IMR-90 (cell line): Measurements from ENCODE around the gene MGAT4C. TPM values are rescaled to one million over a fixed set of nuclear protein-coding genes. Genes with fewer than 3 reads are reported as not detected.

Experiments
- ATAC-seq: fragments of 200-7000 bp; cut with Tn5 transposase; 2 replicates; pipeline ENCODE4 v1.9.1; 2020; ENCODE audit warnings: low read depth, mild to moderate bottlenecking, moderate library complexity
- BruUV-seq: library from RNA; stranded (reverse); fragments of 400-500 nt; replicated peaks from 2 replicates; lab custom pipeline; 2021; lab: Mats Ljungman, UMichigan
- CTCF ChIA-PET: fragments of 300-600 bp; formaldehyde crosslinking; extraction: SDS; loops from one replicate; lab custom pipeline; 2021; ENCODE audit warnings: antibody characterized with exemption; lab: Yijun Ruan, JAX
- POLR2A ChIA-PET: fragments of 300-600 bp; sonication (Branson Sonifier 250); formaldehyde crosslinking; loops from one replicate; lab custom pipeline; 2022; ENCODE audit warnings: antibody characterized with exemption; ENCODE audit not compliant: unreplicated experiment; lab: Charles Lee
- DNase-seq: peaks from one replicate; pipeline ENCODE4 v3.0.0; 2013
- H2AFZ ChIP-seq: replicated peaks from 2 replicates; pipeline ENCODE3; 2013; ENCODE audit warnings: low read length, mild to moderate bottlenecking; ENCODE audit not compliant: poor library complexity
- H2AK5ac ChIP-seq: 2 replicates; pipeline ENCODE4 v1.6.1; 2013; ENCODE audit warnings: low read depth, low read length, inconsistent platforms
- H2AK9ac ChIP-seq: replicated peaks from 2 replicates; pipeline ENCODE3; 2013; ENCODE audit warnings: mild to moderate bottlenecking, low read depth, low read length, moderate library complexity; ENCODE audit not compliant: poor library complexity
- H2BK120ac ChIP-seq: 2 replicates; pipeline ENCODE4 v1.6.1; 2013; ENCODE audit warnings: low read depth, low read length, inconsistent platforms
- H2BK15ac ChIP-seq: 3 replicates; pipeline ENCODE4 v1.6.1; 2013; ENCODE audit warnings: low read depth, low read length, inconsistent platforms
- H2BK20ac ChIP-seq: 2 replicates; pipeline ENCODE4 v1.6.1; 2013; ENCODE audit warnings: low read depth, mild to moderate bottlenecking, inconsistent platforms, low read length, moderate library complexity
- H2BK5ac ChIP-seq: 2 replicates; pipeline ENCODE4 v1.6.1; 2013; ENCODE audit warnings: mild to moderate bottlenecking, low read depth, low read length, inconsistent platforms; ENCODE audit not compliant: poor library complexity, severe bottlenecking
- H3K14ac ChIP-seq: replicated peaks from 2 replicates; pipeline ENCODE4 v1.6.1; 2013; ENCODE audit warnings: low read depth, low read length, inconsistent platforms
- H3K18ac ChIP-seq: 2 replicates; pipeline ENCODE4 v1.6.1; 2013; ENCODE audit warnings: low read depth, low read length, control low read depth
- H3K23ac ChIP-seq: 2 replicates; pipeline ENCODE4 v1.6.1; 2013; ENCODE audit warnings: low read depth, low read length, inconsistent platforms
- H3K27ac ChIP-seq: 2 replicates; pipeline ENCODE4 v1.5.1; 2013; ENCODE audit warnings: mild to moderate bottlenecking, control low read depth, low read length; ENCODE audit not compliant: insufficient read depth
- H3K27me3 ChIP-seq: 2 replicates; pipeline ENCODE4 v1.6.1; 2013; ENCODE audit warnings: low read length; ENCODE audit not compliant: control insufficient read depth, insufficient read depth
- H3K36me3 ChIP-seq: 2 replicates; pipeline ENCODE4 v1.6.1; 2013; ENCODE audit warnings: low read length, mixed read lengths; ENCODE audit not compliant: control insufficient read depth, insufficient read depth
- H3K4ac ChIP-seq: 2 replicates; pipeline ENCODE4 v1.6.1; 2013; ENCODE audit warnings: low read depth, low read length, inconsistent platforms
- H3K4me1 ChIP-seq: 2 replicates; pipeline ENCODE4 v1.6.1; 2013; ENCODE audit warnings: low read length, mixed read lengths; ENCODE audit not compliant: control insufficient read depth, insufficient read depth
- H3K4me2 ChIP-seq: 2 replicates; pipeline ENCODE4 v1.6.1; 2013; ENCODE audit warnings: low read depth, mild to moderate bottlenecking, control low read depth, low read length, moderate library complexity
- H3K4me3 ChIP-seq: 2 replicates; pipeline ENCODE4 v1.5.1; 2013; ENCODE audit warnings: low read depth, mild to moderate bottlenecking, control low read depth, low read length, moderate library complexity; ENCODE audit not compliant: insufficient read depth
- H3K56ac ChIP-seq: 2 replicates; pipeline ENCODE4 v1.6.1; 2013; ENCODE audit warnings: low read length, inconsistent platforms; ENCODE audit not compliant: insufficient read depth; ENCODE audit errors: extremely low read depth
- H3K79me1 ChIP-seq, 2 experiments: 2 replicates each; pipeline ENCODE4 v1.6.1; 2013; ENCODE audit warnings: low read length in 2 of 2, inconsistent platforms in 1 of 2, low read depth in 1 of 2
- H3K9ac ChIP-seq: 2 replicates; pipeline ENCODE4 v1.6.1; 2013; ENCODE audit warnings: low read depth, low read length, control low read depth
- H3K9me1 ChIP-seq: 2 replicates; pipeline ENCODE4 v1.6.1; 2013; ENCODE audit warnings: low read length, inconsistent platforms; ENCODE audit not compliant: insufficient read depth
- H3K9me3 ChIP-seq: 2 replicates; pipeline ENCODE4 v1.6.1; 2013; ENCODE audit warnings: low read length; ENCODE audit not compliant: control insufficient read depth, insufficient read depth
- H4K20me1 ChIP-seq: 2 replicates; pipeline ENCODE4 v1.6.1; 2013; ENCODE audit warnings: low read length, inconsistent platforms; ENCODE audit not compliant: insufficient read depth
- H4K5ac ChIP-seq: 2 replicates; pipeline ENCODE4 v1.6.1; 2013; ENCODE audit warnings: mild to moderate bottlenecking, low read depth, low read length, control low read depth
- H4K8ac ChIP-seq, 2 experiments: 2 replicates each; pipeline ENCODE4 v1.6.1; 2013; ENCODE audit warnings: low read depth in 2 of 2, low read length in 2 of 2, control low read depth in 1 of 2, inconsistent platforms in 1 of 2
- H4K91ac ChIP-seq: 2 replicates; pipeline ENCODE4 v1.6.1; 2013; ENCODE audit warnings: low read depth, low read length, inconsistent platforms; ENCODE audit not compliant: insufficient read depth
- BHLHE40 ChIP-seq: fragments of 150-350 bp; IDR thresholded peaks from 2 replicates; pipeline ENCODE4 v1.6.1; 2016; ENCODE audit warnings: mild to moderate bottlenecking, low read depth, low read length
- CEBPB ChIP-seq: IDR thresholded peaks from 2 replicates; pipeline ENCODE4 v1.6.1; 2012; ENCODE audit warnings: low read depth, low read length, improper control_type of control experiment
- MAFK ChIP-seq: IDR thresholded peaks from 2 replicates; pipeline ENCODE4 v1.6.1; 2012; ENCODE audit warnings: low read depth, low read length, improper control_type of control experiment
- MAZ ChIP-seq: IDR thresholded peaks from 2 replicates; pipeline ENCODE4 v1.6.1; 2012; ENCODE audit warnings: low read depth, mild to moderate bottlenecking, low read length, improper control_type of control experiment, moderate library complexity, borderline replicate concordance
- MXI1 ChIP-seq: IDR thresholded peaks from 2 replicates; pipeline ENCODE4 v1.6.1; 2012; ENCODE audit warnings: low read depth, mild to moderate bottlenecking, low read length, moderate library complexity, borderline replicate concordance
- NFE2L2 ChIP-seq: fragments of 150-350 bp; IDR thresholded peaks from 2 replicates; pipeline ENCODE4 v1.6.1; 2016; ENCODE audit warnings: low read depth, mild to moderate bottlenecking, low read length
- POLR2A ChIP-seq: IDR thresholded peaks from 2 replicates; pipeline ENCODE4 v1.6.1; 2012; ENCODE audit warnings: mild to moderate bottlenecking, low read depth, low read length
- RCOR1 ChIP-seq: IDR thresholded peaks from 2 replicates; pipeline ENCODE4 v1.6.1; 2012; ENCODE audit warnings: mild to moderate bottlenecking, low read length, improper control_type of control experiment; ENCODE audit not compliant: insufficient replicate concordance
- SMC3 ChIP-seq: fragments of 150-350 bp; IDR thresholded peaks from 2 replicates; pipeline ENCODE4 v1.6.1; 2016; ENCODE audit warnings: low read depth, mild to moderate bottlenecking, antibody characterized with exemption, low read length, moderate library complexity
- whole genome bisulfite sequencing, 2 experiments: methylation state at CpG; one replicate each; pipeline versions ENCODE4 v1.1.5 to v1.1.7; 2013; ENCODE audit warnings: missing lambda C conversion rate in 2 of 2; ENCODE audit not compliant: insufficient read length in 1 of 2; ENCODE audit errors: extremely low coverage in 2 of 2; 5-methylcytosine and 5-hydroxymethylcytosine counted together
- dilution Hi-C: fragments of 300-500 bp; cut with HindIII; formaldehyde crosslinking; loops from one replicate; pipeline ENCODE4 v1.14.3; 2018; ENCODE audit warnings: low sequenced_read_pairs; ENCODE audit not compliant: unreplicated experiment
- in situ Hi-C: fragments of 300-500 bp; cut with MboI; formaldehyde crosslinking; loops from 3 replicates; pipeline ENCODE4 v1.14.3; 2019; ENCODE audit warnings: low sequenced_read_pairs, inconsistent platforms, mixed read lengths
- intact Hi-C: fragments of 100-400 bp; cut with micrococcal nuclease; formaldehyde crosslinking; loops from 2 replicates; pipeline ENCODE4 v1.10.0; 2022
- polyA plus RNA-seq, 3 experiments: library from polyadenylated mRNA; depleted of rRNA; stranded (reverse); fragments of >200 nt; gene quantifications; 2 replicates each; pipeline ENCODE4 v1.2.3, GENCODE V29; 2012; ENCODE audit warnings: low replicate concordance in 1 of 3
- total RNA-seq: library from RNA; depleted of rRNA; stranded (reverse); fragments of >200 nt; gene quantifications from 2 replicates; pipeline ENCODE4 v1.2.3, GENCODE V29; 2012
- TF ChIP-seq, protein P1 (sequence below): conservative IDR thresholded peaks from 2 replicates; pipeline ENCODE4 v1.5.1; 2012; ENCODE audit warnings: mild to moderate bottlenecking, low read depth, low read length, improper control_type of control experiment
- TF ChIP-seq, protein P2 (sequence below): fragments of 150-350 bp; IDR thresholded peaks from 2 replicates; pipeline ENCODE4 v1.6.1; 2016; ENCODE audit warnings: low read depth, mild to moderate bottlenecking, low read length, moderate library complexity, borderline replicate concordance
- TF ChIP-seq, protein P3 (sequence below): fragments of 150-350 bp; IDR thresholded peaks from 2 replicates; pipeline ENCODE4 v1.6.1; 2017; ENCODE audit warnings: mild to moderate bottlenecking, antibody characterized with exemption, low read length, low read depth

Gene MGAT4C
- total and polyA plus RNA-seq, 2 of the 4 experiments (the other 2 are of a cell fraction), result not detected

DNA sequence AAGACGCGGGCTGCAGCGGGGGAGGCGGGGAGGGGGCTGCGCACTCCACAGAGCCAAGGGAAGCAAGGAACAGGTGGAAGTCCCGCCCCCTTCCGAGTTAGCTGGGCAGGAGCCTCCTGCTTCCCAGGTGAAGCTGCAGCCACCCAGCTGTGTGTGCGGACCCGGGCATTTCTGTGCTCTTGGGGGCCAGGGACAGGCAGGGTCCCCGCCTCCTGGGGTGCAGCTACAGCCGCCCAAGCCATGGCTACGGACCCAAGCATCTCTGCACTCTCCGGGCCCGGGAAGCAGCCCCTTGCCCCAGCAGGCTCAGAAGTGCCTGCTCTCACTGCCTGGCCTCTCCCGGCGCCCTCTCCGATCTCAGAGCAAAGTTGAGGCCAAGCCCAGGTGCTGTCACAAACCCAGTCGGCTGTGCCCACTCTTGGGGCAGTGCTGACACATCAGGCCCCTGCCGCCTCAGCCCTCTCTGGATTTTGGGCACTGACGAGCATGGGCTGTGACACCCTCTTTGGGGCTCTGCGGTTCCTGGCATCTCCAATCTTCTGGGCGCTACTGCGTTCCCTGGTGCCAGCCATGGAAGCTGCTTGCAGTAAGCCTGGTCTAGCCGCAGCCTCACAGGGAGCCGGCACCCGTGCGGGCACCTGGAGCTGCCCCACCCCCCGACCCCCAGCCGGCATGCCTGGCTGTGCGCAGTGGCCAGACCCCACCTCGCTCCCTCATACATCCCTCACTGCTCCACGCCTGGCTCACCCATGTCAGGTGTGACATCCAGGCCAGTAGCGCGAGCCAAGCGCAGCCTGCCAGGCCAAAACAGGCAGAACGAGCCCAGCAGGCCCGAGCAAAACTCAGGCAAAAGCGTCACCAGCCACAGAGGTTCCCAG lies 8.5 kb upstream of the MGAT4C start (continued):
- no peak for TF ChIP-seq MAZ

DNA sequence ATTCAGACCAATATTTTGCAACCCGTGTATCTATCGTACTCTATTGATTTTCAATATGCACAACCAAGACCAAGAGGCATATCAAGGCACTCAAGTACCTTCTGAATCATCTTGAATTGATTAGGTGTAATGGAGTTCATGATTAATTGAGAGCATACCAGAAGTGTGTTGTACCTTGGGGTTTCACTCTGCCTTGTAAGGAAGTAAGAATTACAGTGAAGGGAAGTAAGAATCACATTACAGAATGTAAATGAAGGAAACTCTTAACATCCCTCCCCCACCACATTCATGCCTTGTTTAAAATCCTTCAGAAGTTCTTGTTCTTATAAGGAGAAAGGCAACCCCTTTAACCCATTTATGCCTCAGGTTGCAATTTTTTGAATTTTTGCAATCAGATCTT lies 5.4 kb upstream of the MGAT4C start:
- POLR2A ChIA-PET, result no interaction called here
- ATAC-seq (no peak), DNase-seq (no peak)
- intact Hi-C loops (loop anchor here (10.0 kb wide), 2 partner anchors 643 to 1733 kb away; no protein-coding TSS in a partner anchor), in situ Hi-C loops (no loop called here), dilution Hi-C loops (no loop called here)
- Histone ChIP-seq H3K9me3 (no peaks in the 10 kb centered on the region), H4K8ac (no peak overlapping the region), H3K4me3 (no peak overlapping the region), H3K4me1 (no peaks in the 10 kb centered on the region), H3K4ac (no peak overlapping the region), H2AFZ (no peak overlapping the region), H4K91ac (no peak overlapping the region), H4K5ac (no peak overlapping the region), H2BK20ac (no peak overlapping the region), H2AK5ac (no peak overlapping the region), H3K79me1 (no peaks in the 10 kb centered on the region), H3K14ac (no peak overlapping the region), H4K20me1 (no peaks in the 10 kb centered on the region), H2AK9ac (no peak overlapping the region), H3K27ac (no peak overlapping the region), H3K9ac (no peak overlapping the region), H3K27me3 (no peaks in the 10 kb centered on the region; the same call in 1 of the 2 replicates), H3K9me1 (no peaks in the 10 kb centered on the region), H2BK120ac (no peak overlapping the region), H3K23ac (no peak overlapping the region), H3K4me2 (no peak overlapping the region), H3K36me3 (no peaks in the 10 kb centered on the region), H3K56ac (no peak overlapping the region), H2BK15ac (no peak overlapping the region), H3K18ac (no peak overlapping the region), H2BK5ac (no peak overlapping the region)
- CTCF ChIA-PET, result no interaction called here
- BruUV-seq, result no TSS peak
- WGBS, 2 experiments, result no CpG with 5 or more reads among the region's 2 CpGs
- TF ChIP-seq, protein P1, sequence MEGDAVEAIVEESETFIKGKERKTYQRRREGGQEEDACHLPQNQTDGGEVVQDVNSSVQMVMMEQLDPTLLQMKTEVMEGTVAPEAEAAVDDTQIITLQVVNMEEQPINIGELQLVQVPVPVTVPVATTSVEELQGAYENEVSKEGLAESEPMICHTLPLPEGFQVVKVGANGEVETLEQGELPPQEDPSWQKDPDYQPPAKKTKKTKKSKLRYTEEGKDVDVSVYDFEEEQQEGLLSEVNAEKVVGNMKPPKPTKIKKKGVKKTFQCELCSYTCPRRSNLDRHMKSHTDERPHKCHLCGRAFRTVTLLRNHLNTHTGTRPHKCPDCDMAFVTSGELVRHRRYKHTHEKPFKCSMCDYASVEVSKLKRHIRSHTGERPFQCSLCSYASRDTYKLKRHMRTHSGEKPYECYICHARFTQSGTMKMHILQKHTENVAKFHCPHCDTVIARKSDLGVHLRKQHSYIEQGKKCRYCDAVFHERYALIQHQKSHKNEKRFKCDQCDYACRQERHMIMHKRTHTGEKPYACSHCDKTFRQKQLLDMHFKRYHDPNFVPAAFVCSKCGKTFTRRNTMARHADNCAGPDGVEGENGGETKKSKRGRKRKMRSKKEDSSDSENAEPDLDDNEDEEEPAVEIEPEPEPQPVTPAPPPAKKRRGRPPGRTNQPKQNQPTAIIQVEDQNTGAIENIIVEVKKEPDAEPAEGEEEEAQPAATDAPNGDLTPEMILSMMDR, result no peak
- TF ChIP-seq POLR2A, result no peak
- TF ChIP-seq SMC3, result no peak
- TF ChIP-seq BHLHE40, result no peak
- no peak for TF ChIP-seq RCOR1
- TF ChIP-seq, protein P2, sequence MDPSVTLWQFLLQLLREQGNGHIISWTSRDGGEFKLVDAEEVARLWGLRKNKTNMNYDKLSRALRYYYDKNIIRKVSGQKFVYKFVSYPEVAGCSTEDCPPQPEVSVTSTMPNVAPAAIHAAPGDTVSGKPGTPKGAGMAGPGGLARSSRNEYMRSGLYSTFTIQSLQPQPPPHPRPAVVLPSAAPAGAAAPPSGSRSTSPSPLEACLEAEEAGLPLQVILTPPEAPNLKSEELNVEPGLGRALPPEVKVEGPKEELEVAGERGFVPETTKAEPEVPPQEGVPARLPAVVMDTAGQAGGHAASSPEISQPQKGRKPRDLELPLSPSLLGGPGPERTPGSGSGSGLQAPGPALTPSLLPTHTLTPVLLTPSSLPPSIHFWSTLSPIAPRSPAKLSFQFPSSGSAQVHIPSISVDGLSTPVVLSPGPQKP, result no peak
- no peak for TF ChIP-seq MAFK
- TF ChIP-seq NFE2L2, result no peak
- TF ChIP-seq MXI1, result no peak
- TF ChIP-seq CEBPB, result no peak
- no peak for TF ChIP-seq MAZ
- TF ChIP-seq, protein P3, sequence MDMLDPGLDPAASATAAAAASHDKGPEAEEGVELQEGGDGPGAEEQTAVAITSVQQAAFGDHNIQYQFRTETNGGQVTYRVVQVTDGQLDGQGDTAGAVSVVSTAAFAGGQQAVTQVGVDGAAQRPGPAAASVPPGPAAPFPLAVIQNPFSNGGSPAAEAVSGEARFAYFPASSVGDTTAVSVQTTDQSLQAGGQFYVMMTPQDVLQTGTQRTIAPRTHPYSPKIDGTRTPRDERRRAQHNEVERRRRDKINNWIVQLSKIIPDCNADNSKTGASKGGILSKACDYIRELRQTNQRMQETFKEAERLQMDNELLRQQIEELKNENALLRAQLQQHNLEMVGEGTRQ, result no peak
